ENCODE results near the gene SYNGR3.

DNA sequence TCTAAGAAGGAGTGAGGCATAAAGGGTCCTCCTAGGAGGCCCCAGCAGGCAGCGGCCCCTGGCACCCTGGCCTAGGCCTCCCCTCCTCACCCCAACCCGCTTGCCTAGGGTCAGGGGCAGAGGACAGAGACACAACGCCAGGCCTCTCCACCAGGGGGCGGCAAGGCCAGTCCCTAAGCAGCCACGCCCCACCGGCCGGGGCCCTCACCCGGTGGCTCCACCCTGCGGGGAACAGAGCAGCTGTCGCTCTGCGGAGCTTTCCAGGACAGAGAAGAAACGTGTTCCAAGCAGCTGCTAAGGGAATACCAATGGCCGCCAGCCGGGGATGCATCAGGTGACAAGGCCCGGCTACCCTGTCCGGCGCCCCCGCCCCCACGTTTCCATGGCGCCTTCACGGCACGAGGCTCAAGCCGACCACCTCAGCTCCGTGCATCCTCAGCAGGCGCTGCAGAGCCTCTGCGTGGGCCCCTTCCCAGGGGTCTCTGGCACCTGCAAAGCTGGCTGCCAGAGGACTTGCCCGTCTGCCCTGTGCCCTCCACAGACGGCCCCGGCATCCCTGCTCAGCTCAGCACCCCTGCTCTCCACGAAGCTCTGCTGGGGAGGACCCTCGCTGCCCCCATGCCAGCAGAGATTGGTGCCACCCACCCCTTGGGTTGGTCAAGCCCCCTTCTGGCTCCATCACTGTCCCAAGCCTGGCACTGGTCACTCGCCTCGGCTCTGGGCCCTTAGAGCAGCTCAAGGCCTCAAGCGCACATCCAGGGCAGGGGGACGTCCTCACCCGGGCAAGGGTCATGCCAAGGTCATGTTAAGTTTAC is 14.3 kb downstream of the SYNGR3 start:
- no peak for TF ChIP-seq BHLHE40 (IDR thresholded peaks at IDR 0.05; ENCODE audit: borderline replicate concordance)
- no peak for TF ChIP-seq FOXM1 (IDR thresholded peaks at IDR 0.05; ENCODE audit: borderline replicate concordance)
- no peak for TF ChIP-seq NFRKB (IDR thresholded peaks at IDR 0.05)
- TF ChIP-seq TARDBP (IDR thresholded peaks at IDR 0.05), result no peak
- TF ChIP-seq SUZ12 (IDR thresholded peaks at IDR 0.05), result no peak
- TF ChIP-seq FOXK2 (IDR thresholded peaks at IDR 0.05), result no peak
- TF ChIP-seq ELF4 (IDR thresholded peaks at IDR 0.05), result no peak
- TF ChIP-seq SP1 (IDR thresholded peaks at IDR 0.05), result no peak
- TF ChIP-seq, protein P1, sequence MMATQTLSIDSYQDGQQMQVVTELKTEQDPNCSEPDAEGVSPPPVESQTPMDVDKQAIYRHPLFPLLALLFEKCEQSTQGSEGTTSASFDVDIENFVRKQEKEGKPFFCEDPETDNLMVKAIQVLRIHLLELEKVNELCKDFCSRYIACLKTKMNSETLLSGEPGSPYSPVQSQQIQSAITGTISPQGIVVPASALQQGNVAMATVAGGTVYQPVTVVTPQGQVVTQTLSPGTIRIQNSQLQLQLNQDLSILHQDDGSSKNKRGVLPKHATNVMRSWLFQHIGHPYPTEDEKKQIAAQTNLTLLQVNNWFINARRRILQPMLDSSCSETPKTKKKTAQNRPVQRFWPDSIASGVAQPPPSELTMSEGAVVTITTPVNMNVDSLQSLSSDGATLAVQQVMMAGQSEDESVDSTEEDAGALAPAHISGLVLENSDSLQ (IDR thresholded peaks at IDR 0.05), result peak; percentile 86

Data from HEK293T (cell line).